Upper lobe of right lung (tissue), 1 donor: Measurements from ENCODE around the gene SLC14A1. TPM values are rescaled to one million over a fixed set of nuclear protein-coding genes. Genes with fewer than 3 reads are reported as not detected.

ENCODE experiments used
- ATAC-seq: fragments of 200-7000 bp; cut with Tn5 transposase; one replicate; pipeline ENCODE4 v1.9.1; 2020; ENCODE audit warnings: mild to moderate bottlenecking, moderate library complexity
- DNase-seq: peaks from one replicate; pipeline ENCODE4 v3.0.0-alpha.2; 2020
- H3K27ac ChIP-seq: fragments of 200-600 bp; one replicate; pipeline ENCODE4 v1.8.0; 2022
- H3K27me3 ChIP-seq: fragments of 200-600 bp; one replicate; pipeline ENCODE4 v1.8.0; 2022; ENCODE audit warnings: mild to moderate bottlenecking
- H3K36me3 ChIP-seq: fragments of 200-600 bp; one replicate; pipeline ENCODE4 v1.8.0; 2022
- H3K4me1 ChIP-seq: fragments of 200-600 bp; one replicate; pipeline ENCODE4 v1.8.0; 2022
- H3K4me3 ChIP-seq: fragments of 200-600 bp; one replicate; pipeline ENCODE4 v1.8.0; 2022; ENCODE audit warnings: mild to moderate bottlenecking
- H3K9me3 ChIP-seq: fragments of 200-600 bp; one replicate; pipeline ENCODE4 v1.8.0; 2022
- intact Hi-C: fragments of 100-400 bp; cut with DNase I; formaldehyde crosslinking; loops from one replicate; pipeline ENCODE4 v1.11.0; 2022
- total RNA-seq: library from RNA; stranded (reverse); fragmentation: NEBNext Ultra II Directional; extraction: Animal tissue kit (Norgen Biotek cat#: 25700); gene quantifications from one replicate; pipeline ENCODE4 v1.2.1, GENCODE V29; 2021
- TF ChIP-seq, protein P1 (sequence below): fragments of 200-600 bp; IDR thresholded peaks from one replicate; pipeline ENCODE4 v1.8.0; 2022; ENCODE audit warnings: antibody characterized with exemption
- donor health status: DM: no; HTN: yes; CAD: no; lungs with severe emphysema.

Gene SLC14A1
- total RNA-seq, 1 donor from 2014 or later, result 6.0 TPM

DNA sequence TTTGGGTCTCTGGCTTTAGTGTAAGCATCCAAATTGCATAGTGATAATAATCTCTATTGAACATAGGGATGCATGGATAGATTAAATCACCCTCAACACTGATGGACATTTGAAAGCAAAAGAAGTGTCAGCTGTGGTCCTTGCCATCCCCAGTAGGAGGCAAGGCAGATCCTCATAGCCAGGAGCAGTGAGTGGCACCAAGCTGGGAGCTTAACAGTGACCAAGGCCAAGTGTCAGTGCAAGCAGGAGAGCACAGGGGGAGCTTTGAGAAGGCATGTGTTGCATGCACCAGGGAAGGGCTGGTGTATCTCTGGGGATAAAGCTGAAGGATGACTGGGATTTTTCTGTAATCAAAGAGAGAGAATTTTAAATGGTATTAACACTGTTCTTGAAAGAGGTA lies 14.7 kb downstream of the SLC14A1 start:
- DNase-seq (no peak), ATAC-seq (no peak)
- no peaks in the 10 kb centered on the region for H3K9me3 ChIP-seq

DNA sequence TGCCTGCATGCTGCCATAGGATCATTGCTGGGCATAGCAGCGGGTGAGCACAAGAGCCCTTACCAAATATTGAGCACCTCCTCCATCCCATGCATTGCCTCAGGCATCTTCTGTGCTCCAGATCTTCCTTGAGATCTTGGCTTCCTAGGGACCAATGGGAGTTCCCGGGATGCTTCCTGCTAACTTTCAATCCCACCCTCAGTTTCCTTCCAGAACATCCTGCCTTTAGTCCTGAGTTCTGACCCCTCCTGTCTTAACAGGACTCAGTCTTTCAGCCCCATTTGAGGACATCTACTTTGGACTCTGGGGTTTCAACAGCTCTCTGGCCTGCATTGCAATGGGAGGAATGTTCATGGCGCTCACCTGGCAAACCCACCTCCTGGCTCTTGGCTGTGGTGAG lies 15.3 kb downstream of the SLC14A1 start:
- Histone ChIP-seq H3K4me1 (peaks cover 3% of the 10 kb centered on the region), H3K27me3 (no peaks in the 10 kb centered on the region), H3K4me3 (no peak overlapping the region), H3K36me3 (no peaks in the 10 kb centered on the region), H3K27ac (no peak overlapping the region), H3K9me3 (no peaks in the 10 kb centered on the region)
- TF ChIP-seq, protein P1, sequence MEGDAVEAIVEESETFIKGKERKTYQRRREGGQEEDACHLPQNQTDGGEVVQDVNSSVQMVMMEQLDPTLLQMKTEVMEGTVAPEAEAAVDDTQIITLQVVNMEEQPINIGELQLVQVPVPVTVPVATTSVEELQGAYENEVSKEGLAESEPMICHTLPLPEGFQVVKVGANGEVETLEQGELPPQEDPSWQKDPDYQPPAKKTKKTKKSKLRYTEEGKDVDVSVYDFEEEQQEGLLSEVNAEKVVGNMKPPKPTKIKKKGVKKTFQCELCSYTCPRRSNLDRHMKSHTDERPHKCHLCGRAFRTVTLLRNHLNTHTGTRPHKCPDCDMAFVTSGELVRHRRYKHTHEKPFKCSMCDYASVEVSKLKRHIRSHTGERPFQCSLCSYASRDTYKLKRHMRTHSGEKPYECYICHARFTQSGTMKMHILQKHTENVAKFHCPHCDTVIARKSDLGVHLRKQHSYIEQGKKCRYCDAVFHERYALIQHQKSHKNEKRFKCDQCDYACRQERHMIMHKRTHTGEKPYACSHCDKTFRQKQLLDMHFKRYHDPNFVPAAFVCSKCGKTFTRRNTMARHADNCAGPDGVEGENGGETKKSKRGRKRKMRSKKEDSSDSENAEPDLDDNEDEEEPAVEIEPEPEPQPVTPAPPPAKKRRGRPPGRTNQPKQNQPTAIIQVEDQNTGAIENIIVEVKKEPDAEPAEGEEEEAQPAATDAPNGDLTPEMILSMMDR, result no peak
- intact Hi-C loops, result no loop called here
- DNase-seq, result no peak
- ATAC-seq, result no peak

More for the DNA sequence above, 14.7 kb downstream of the SLC14A1 start:
- H3K4me3 ChIP-seq, result no peak overlapping the region
- H3K36me3 ChIP-seq, result no peaks in the 10 kb centered on the region
- TF ChIP-seq, protein P1, result no peak
- no peak overlapping the region for H3K27ac ChIP-seq
- H3K4me1 ChIP-seq, result peaks cover 3% of the 10 kb centered on the region
- intact Hi-C loops, result no loop called here
- no peaks in the 10 kb centered on the region for H3K27me3 ChIP-seq

DNA sequence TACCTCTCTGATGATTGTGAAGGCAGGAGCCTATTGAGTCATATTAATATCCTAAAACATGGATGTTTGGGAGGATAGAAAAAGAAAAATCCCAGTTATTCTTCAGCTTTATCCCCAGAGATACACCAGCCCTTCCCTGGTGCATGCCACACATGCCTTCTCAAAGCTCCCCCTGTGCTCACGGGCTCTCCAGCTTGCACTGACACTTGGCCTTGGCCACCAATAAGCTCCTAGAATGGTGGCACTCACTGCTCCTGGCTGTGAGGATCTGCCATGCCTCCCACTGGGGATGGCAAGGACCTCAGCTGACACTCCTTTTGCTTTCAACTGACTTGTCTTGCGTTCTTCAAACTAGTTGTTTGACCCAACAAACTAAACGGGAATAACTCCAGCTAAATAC lies 15.9 kb downstream of the SLC14A1 start:
- no peak for ATAC-seq
- intact Hi-C loops, result no loop called here

DNA sequence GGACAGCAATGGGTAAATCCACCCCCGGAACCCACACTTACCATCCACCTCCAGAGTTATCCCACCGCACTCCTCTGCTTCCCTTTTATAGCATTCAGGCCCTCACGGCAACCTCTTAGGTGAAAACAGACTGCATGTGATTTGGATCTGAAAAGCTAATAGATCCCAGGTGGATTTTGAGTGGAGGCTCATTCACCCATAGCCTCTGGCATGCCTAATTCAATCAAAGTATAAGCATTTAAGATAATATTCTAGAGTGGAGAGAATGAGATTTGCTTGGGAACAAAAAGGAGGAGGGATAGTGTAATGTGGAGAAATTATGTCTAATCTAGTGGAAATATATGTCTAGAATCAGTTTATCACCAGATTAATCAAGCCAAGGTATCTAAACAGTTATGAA lies 17.1 kb downstream of the SLC14A1 start:
- no peaks in the 10 kb centered on the region for H3K27me3 ChIP-seq
- peaks cover 8% of the 10 kb centered on the region for H3K4me1 ChIP-seq
- H3K36me3 ChIP-seq, result no peaks in the 10 kb centered on the region
- no peak overlapping the region for H3K27ac ChIP-seq
- no peaks in the 10 kb centered on the region for H3K9me3 ChIP-seq
- ATAC-seq (no peak), DNase-seq (no peak)
- H3K4me3 ChIP-seq, result no peak overlapping the region
- TF ChIP-seq, protein P1, result no peak
- intact Hi-C loops, result no loop called here

More for the DNA sequence above, 15.9 kb downstream of the SLC14A1 start:
- Histone ChIP-seq H3K27ac (no peak overlapping the region), H3K4me3 (no peak overlapping the region), H3K9me3 (no peaks in the 10 kb centered on the region), H3K36me3 (no peaks in the 10 kb centered on the region), H3K4me1 (peaks cover 3% of the 10 kb centered on the region), H3K27me3 (no peaks in the 10 kb centered on the region)
- DNase-seq, result no peak
- TF ChIP-seq, protein P1, result no peak

DNA sequence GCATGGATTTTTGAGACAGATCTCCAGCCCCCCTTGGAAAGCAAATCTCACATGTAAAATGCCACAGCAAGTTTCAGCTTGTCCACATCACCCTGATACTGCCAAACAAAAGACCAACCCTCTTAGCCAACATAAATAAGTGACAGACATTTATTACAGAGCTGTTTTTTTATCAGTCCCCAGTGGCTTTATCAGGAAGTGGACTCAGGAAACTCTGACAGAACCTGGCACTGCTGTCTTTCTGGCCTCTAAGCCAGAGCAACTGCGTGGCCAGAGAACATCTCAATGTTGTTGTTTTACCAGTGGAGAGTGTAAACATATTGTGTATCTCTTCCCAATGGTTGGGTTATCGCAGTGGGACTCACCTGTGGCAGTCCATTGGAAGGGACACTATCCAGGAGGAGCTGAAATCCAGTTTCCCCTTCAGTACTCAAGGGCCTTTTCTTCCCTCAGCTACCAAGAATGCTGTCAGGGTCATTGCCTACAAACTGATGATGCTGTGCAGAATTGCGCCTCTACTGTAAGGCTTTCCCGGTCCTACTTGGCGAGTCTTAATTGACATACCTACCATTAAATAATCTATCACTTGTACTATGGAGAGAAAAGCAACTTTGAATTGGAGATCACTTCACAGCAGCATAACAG lies 22.0 kb downstream of the SLC14A1 start:
- intact Hi-C loops, result no loop called here
- Histone ChIP-seq H3K4me1 (peaks cover 5% of the 10 kb centered on the region), H3K36me3 (no peaks in the 10 kb centered on the region), H3K9me3 (no peaks in the 10 kb centered on the region), H3K27ac (no peak overlapping the region), H3K4me3 (no peak overlapping the region), H3K27me3 (no peaks in the 10 kb centered on the region)
- ATAC-seq (peak; percentile 22), DNase-seq (no peak)
- TF ChIP-seq, protein P1, result no peak

DNA sequence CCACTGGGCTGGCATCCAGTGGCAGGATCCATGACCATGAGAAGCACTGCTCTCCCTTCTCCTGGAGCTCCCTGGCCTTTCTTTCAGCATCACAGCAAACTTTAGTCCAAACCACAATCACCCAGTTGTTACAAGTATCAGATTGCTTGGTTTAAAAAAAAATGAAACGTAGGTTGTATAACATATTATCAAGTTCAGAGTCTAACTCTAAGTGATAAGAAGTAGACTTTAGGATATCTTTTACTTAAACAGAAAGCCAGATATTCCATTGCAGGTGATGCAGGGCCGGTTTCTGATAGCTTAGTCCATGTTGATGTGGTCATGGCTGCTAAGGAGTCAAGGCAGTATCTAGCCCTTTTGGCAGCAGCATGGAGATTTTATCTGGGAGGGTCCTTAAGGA lies 24.5 kb downstream of the SLC14A1 start:
- intact Hi-C loops, result no loop called here
- Histone ChIP-seq H3K27me3 (no peaks in the 10 kb centered on the region), H3K9me3 (no peaks in the 10 kb centered on the region), H3K4me1 (peaks cover 5% of the 10 kb centered on the region), H3K4me3 (no peak overlapping the region), H3K27ac (no peak overlapping the region), H3K36me3 (no peaks in the 10 kb centered on the region)
- ATAC-seq, result no peak
- no peak for DNase-seq
- TF ChIP-seq, protein P1, result no peak
